Body of pancreas (tissue), 4 donors: ENCODE data around the gene KCNE3. TPM values are rescaled to one million over a fixed set of nuclear protein-coding genes. Genes with fewer than 3 reads are reported as not detected.

Experiments used
- ATAC-seq: fragments of 150-250 bp; one replicate; pipeline ENCODE4 v1.9.1; 2016
- DNase-seq, 4 donors: peaks; one replicate each; pipeline ENCODE4 v3.0.0-alpha.2; 2019
- H3K27ac ChIP-seq, 4 donors: fragments of 200-600 bp; sonication (generic); 1 replicate in 3 of 4; 2 replicates in 1 of 4; pipeline versions ENCODE4 v1.5.1 to v1.6.1; 2016 to 2019; ENCODE audit warnings: mild to moderate bottlenecking in 1 of 4, mixed read lengths in 1 of 4, moderate library complexity in 1 of 4
- H3K27me3 ChIP-seq, 2 donors: fragments of 200-600 bp; sonication (generic); one replicate each; pipeline ENCODE4 v1.6.0; 2016; ENCODE audit warnings: mild to moderate bottlenecking in 1 of 2
- H3K36me3 ChIP-seq, 2 donors: fragments of 200-600 bp; sonication (generic); replicated peaks in 1 of 2; 2 replicates each; pipeline ENCODE4 v1.5.1; 2016; ENCODE audit warnings: low read depth in 2 of 2; ENCODE audit not compliant: insufficient read depth in 1 of 2
- H3K4me1 ChIP-seq: fragments of 200-600 bp; sonication (generic); one replicate; pipeline ENCODE4 v1.6.0; 2016
- H3K4me3 ChIP-seq, 2 donors: fragments of 200-600 bp; sonication (generic); 1 replicate in 1 of 2; 2 replicates in 1 of 2; pipeline ENCODE4 v1.5.1; 2016 to 2019
- H3K9me3 ChIP-seq, 3 donors: fragments of 200-600 bp; sonication (generic); 1 replicate in 2 of 3; 2 replicates in 1 of 3; pipeline ENCODE4 v1.5.1; 2016
- POLR2A ChIP-seq, 3 donors: fragments of 450-650 bp; IDR thresholded peaks; one replicate each; pipeline ENCODE4 v1.6.1; 2016; ENCODE audit warnings: antibody characterized with exemption in 3 of 3, mild to moderate bottlenecking in 2 of 3
- WGBS, 2 donors: methylation state at CpG; one replicate each; pipeline ENCODE4 v1.1.5; 2017; 5-methylcytosine and 5-hydroxymethylcytosine counted together
- intact Hi-C: fragments of 100-400 bp; cut with DNase I; formaldehyde crosslinking; loops from one replicate; pipeline ENCODE4 v1.15.1; 2023
- total RNA-seq, 2 donors: library from RNA; depleted of rRNA; stranded (reverse); fragments of >200 nt; gene quantifications; one replicate each; pipeline ENCODE4 v1.1.0, GENCODE V29; 2016
- TF ChIP-seq, protein P1 (sequence below), 7 experiments: fragments of 450-650 bp in 4 of 7; fragments of 200-600 bp in 3 of 7; sonication (generic) in 3 of 7; IDR thresholded peaks; one replicate each; pipeline ENCODE4 v1.5.1; 2016 to 2019; ENCODE audit warnings: antibody characterized with exemption in 7 of 7

The KCNE3 gene
- total RNA-seq, 2 donors from 2014 or later = 7.6 to 10.9 TPM

GRCh38 chr11:74504100-74504691 lies 36.8 kb upstream of the KCNE3 start:
- TF ChIP-seq, protein P1, sequence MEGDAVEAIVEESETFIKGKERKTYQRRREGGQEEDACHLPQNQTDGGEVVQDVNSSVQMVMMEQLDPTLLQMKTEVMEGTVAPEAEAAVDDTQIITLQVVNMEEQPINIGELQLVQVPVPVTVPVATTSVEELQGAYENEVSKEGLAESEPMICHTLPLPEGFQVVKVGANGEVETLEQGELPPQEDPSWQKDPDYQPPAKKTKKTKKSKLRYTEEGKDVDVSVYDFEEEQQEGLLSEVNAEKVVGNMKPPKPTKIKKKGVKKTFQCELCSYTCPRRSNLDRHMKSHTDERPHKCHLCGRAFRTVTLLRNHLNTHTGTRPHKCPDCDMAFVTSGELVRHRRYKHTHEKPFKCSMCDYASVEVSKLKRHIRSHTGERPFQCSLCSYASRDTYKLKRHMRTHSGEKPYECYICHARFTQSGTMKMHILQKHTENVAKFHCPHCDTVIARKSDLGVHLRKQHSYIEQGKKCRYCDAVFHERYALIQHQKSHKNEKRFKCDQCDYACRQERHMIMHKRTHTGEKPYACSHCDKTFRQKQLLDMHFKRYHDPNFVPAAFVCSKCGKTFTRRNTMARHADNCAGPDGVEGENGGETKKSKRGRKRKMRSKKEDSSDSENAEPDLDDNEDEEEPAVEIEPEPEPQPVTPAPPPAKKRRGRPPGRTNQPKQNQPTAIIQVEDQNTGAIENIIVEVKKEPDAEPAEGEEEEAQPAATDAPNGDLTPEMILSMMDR (IDR thresholded peaks at IDR 0.05) = no peak
- TF ChIP-seq POLR2A (IDR thresholded peaks at IDR 0.05) = no peak
- no peak overlapping the region for H3K4me3 ChIP-seq
- ATAC-seq (no peak), DNase-seq (no peak)
- 85 to 95% methylated on average over 1 of the region's 1 CpG for WGBS, 2 donors
- H3K9me3 ChIP-seq = no peaks in the 10 kb centered on the region
- no peaks in the 10 kb centered on the region for H3K36me3 ChIP-seq
- no peak overlapping the region for H3K27ac ChIP-seq
- H3K4me1 ChIP-seq = no peaks in the 10 kb centered on the region
- H3K27me3 ChIP-seq = no peaks in the 10 kb centered on the region
- intact Hi-C loops = no loop called here

DNA sequence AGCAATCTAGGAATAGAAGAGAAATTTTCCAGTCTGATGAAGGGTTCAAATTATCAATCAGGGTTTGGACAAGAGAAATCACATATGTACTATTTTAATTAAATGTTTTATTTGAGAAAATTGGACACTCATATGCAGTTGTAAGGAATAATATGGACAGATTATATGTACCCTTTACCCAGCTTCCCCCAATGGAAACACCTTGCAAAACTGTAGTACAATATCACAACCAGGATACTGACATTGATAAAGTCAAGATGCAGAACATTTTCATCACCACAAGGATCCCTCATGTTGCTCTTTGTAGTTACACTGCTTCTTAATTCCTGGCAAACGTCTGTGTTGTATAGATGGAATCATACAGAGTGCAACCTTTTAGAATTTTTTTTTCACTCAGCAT lies 27.6 kb upstream of the KCNE3 start:
- peaks cover 0 to 5% (median 0%) of the 10 kb centered on the region in 3 donors for H3K9me3 ChIP-seq
- no peak for TF ChIP-seq POLR2A (IDR thresholded peaks at IDR 0.05)
- TF ChIP-seq, protein P1 (IDR thresholded peaks at IDR 0.05) = no peak
- DNase-seq (no peak), ATAC-seq (no peak)
- H3K4me1 ChIP-seq = peaks cover 13% of the 10 kb centered on the region
- no peaks in the 10 kb centered on the region for H3K36me3 ChIP-seq
- intact Hi-C loops = no loop called here
- H3K4me3 ChIP-seq = no peak overlapping the region
- 88 to 95% methylated on average over 1 of the region's 1 CpG for WGBS, 2 donors
- H3K27me3 ChIP-seq = no peaks in the 10 kb centered on the region
- peak overlapping the region in 1 of 4 donors; percentile 100 for H3K27ac ChIP-seq

- no peak for ATAC-seq
- H3K4me1 ChIP-seq = peaks cover 13% of the 10 kb centered on the region
- peak overlapping the region; percentile 62 to 78 for H3K4me3 ChIP-seq
- TF ChIP-seq, protein P1 (IDR thresholded peaks at IDR 0.05) = peak in 3 of 7 experiments; percentile 15 to 17 (median 16)
- no peak for TF ChIP-seq POLR2A (IDR thresholded peaks at IDR 0.05)
- peak overlapping the region; percentile 97 to 100 (median 100) for H3K27ac ChIP-seq
- H3K9me3 ChIP-seq = peaks cover 0 to 5% (median 0%) of the 10 kb centered on the region in 3 donors
- no peak for DNase-seq
- WGBS, 2 donors = 3 to 5% methylated on average over 12 to 14 of the region's 14 CpGs
- intact Hi-C loops = no loop called here
- H3K27me3 ChIP-seq = no peaks in the 10 kb centered on the region
- H3K36me3 ChIP-seq = no peaks in the 10 kb centered on the region
Observed at GRCh38 chr11:74493791-74494630, 26.7 kb upstream of the KCNE3 start.

- WGBS, 2 donors = 0 to 1% methylated on average over 7 to 89 of the region's 94 CpGs
- intact Hi-C loops = no loop called here
- DNase-seq (peak; percentile 98 to 99 (median 98)), ATAC-seq (peak; percentile 95)
- Histone ChIP-seq H3K27ac (peak within 1 kb of the TSS; percentile 97 to 100 (median 100)), H3K27me3 (no peaks in the 10 kb centered on the region), H3K4me3 (peak within 1 kb of the TSS; percentile 62 to 78), H3K36me3 (no peaks in the 10 kb centered on the region), H3K9me3 (peaks cover 0 to 5% (median 0%) of the 10 kb centered on the region in 3 donors), H3K4me1 (peaks cover 13% of the 10 kb centered on the region)
- TF ChIP-seq, protein P1 (IDR thresholded peaks at IDR 0.05) = no peak
- TF ChIP-seq POLR2A (IDR thresholded peaks at IDR 0.05) = peak; percentile 90 to 94 (median 93)
Observed at GRCh38 chr11:74492974-74493790, 25.8 kb upstream of the KCNE3 start, which contains the start of gene LIPT2. LIPT2 (minus strand) TSS chr11:74493724; CDS start chr11:74493703, 21 bp downstream.
